PC-9 (cell line): Measurements from ENCODE around the gene PDE1C.

Experiments used
- EZH2 ChIP-seq: fragments of 200-600 bp; sonication (generic); IDR thresholded peaks from 2 replicates; pipeline ENCODE4 v1.8.0; 2017; ENCODE audit warnings: antibody characterized with exemption, low read depth
- TF ChIP-seq, protein P1 (sequence below): fragments of 200-600 bp; sonication (generic); conservative IDR thresholded peaks from 2 replicates; pipeline ENCODE4 v1.6.1; 2017; ENCODE audit warnings: mixed run types, antibody characterized with exemption, mild to moderate bottlenecking, moderate library complexity

DNA sequence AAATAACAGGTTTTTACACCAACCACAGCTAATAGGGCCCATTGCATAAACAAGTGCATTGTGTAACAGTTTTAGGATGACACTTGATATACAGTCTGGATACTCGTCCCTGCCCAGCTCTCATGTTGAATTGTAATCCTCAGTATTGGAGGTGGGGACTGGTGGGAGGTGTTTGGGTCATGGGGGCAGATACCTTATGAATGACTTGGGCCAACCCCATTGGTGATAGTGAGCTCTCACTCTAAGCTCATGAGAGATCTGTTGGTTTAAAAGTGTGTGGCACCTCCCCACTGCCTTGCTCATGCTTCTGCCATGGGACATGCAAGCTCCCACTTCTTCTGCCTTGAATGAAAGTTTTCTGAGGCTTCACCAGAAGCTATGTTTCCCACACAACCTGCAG lies 136.7 kb downstream of the PDE1C start:
- TF ChIP-seq, protein P1, sequence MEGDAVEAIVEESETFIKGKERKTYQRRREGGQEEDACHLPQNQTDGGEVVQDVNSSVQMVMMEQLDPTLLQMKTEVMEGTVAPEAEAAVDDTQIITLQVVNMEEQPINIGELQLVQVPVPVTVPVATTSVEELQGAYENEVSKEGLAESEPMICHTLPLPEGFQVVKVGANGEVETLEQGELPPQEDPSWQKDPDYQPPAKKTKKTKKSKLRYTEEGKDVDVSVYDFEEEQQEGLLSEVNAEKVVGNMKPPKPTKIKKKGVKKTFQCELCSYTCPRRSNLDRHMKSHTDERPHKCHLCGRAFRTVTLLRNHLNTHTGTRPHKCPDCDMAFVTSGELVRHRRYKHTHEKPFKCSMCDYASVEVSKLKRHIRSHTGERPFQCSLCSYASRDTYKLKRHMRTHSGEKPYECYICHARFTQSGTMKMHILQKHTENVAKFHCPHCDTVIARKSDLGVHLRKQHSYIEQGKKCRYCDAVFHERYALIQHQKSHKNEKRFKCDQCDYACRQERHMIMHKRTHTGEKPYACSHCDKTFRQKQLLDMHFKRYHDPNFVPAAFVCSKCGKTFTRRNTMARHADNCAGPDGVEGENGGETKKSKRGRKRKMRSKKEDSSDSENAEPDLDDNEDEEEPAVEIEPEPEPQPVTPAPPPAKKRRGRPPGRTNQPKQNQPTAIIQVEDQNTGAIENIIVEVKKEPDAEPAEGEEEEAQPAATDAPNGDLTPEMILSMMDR, result no peak
- no peak for TF ChIP-seq EZH2
